DND-41 (cell line): Measurements from ENCODE around the gene DSCAM.

Experiments used
- CTCF ChIP-seq: IDR thresholded peaks from 2 replicates; pipeline ENCODE4 v1.5.1; 2012; ENCODE audit warnings: borderline replicate concordance, low read length, moderate library complexity, mild to moderate bottlenecking; ENCODE audit not compliant: poor library complexity, severe bottlenecking; ENCODE audit errors: extremely low read depth
- EZH2 ChIP-seq: IDR thresholded peaks from 3 replicates; pipeline ENCODE4 v1.6.1; 2012; ENCODE audit warnings: borderline replicate concordance, low read depth, mild to moderate bottlenecking, moderate library complexity, low read length, inconsistent platforms; ENCODE audit not compliant: severe bottlenecking

GRCh38 chr21:40438616-40439015, 408.3 kb downstream of the DSCAM start:
- TF ChIP-seq CTCF (no peak), EZH2 (no peak)
